GM12873 (cell line): ENCODE results near the gene SLC45A1.

Experiments used
- CTCF ChIP-seq: IDR thresholded peaks from 2 replicates; pipeline ENCODE4 v1.5.1; 2012; ENCODE audit warnings: low read depth, mild to moderate bottlenecking, moderate library complexity, low read length, control low read depth; ENCODE audit not compliant: insufficient read depth; ENCODE audit errors: missing control alignments

SLC45A1 gene

DNA sequence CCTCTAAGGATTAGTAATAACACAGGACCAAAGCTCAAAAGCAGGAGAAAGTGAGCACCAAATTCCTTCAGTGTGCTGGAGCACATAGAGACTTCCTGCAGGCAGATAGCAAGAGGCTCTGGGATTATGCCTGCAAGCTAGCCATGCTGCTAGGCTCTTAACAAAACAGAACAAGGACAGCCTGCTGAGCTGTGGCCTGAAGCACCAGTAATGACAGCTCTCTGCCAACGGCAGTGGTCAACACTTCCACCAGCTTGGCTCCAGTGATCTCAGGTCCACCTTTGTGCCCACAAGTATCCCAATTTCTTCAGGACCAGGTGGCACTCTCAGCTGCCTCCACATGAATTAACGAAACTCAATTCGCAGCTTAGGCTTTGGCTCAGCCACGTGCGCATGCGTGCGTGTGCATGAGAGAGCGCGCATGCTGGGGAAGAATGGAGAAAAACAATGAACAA is 64.2 kb downstream of the SLC45A1 start:
- no peak for TF ChIP-seq CTCF

DNA sequence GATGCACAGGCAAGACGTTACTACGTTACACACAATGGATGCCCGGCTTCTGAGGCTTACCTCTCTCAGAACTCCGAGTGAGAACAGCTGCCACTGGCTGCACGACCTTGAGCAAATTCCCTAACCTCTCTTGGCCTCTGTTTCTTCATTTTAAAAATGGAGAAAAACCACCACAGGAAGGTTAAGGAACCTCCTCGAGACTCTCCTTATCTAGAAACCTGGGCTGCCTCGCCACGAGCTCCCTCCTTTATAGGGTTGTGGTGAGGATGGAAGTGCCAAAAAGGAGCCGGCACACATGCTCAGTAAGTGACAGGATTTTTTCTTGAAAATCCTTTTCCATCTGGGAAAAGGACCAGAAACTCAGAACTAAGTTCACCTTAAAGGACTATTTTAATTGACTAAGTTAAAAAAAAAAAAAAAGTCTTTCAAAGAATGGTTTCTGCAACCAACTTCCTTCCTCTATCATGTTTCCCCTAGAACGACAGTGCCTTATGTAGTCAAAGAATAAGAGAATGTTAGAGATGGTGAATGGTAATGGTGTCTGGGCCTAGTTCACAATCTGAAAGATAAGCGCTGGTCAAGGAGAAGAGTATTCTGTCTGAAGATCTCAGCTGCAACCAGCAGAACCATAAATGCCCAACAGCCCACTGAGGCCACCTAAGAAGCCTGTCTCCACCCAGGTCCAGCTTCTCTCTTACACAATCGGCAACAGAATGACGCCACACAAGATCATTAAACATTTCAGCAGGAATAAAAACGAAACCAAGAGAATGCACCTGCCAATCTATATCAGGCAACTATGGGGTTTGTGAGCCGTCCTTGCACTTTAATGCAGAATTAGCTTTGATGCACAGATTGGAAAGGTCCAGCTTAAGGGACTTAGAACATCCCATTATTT is 64.9 kb downstream of the SLC45A1 start:
- TF ChIP-seq CTCF, result no peak

- TF ChIP-seq CTCF, result no peak
Measured at GRCh38 chr1:8384088-8384487, 66.2 kb downstream of the SLC45A1 start.

DNA sequence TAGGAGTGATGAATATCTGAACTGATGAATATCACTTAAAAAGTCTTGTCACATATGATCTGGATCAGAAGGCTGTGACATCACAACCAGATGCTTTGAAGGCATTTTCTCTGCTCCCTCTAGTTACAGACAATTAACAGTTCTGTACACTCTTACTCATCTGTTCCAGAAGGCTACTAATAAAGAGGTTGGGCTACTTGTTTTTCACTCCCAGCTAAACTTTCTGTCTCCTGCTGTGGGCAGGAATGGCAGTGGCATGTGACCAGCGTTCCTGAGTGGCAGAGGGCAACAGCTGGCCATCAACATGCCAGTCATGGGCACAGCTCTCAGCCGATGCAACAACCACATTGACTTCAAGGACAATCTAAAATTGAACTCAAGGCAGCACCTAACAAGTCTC is 66.7 kb downstream of the SLC45A1 start:
- TF ChIP-seq CTCF, result no peak

- no peak for TF ChIP-seq CTCF
Measured at GRCh38 chr1:8386247-8386646, 68.3 kb downstream of the SLC45A1 start.

- TF ChIP-seq CTCF, result no peak
Measured at GRCh38 chr1:8388732-8389562, 71.0 kb downstream of the SLC45A1 start.

- no peak for TF ChIP-seq CTCF
Measured at GRCh38 chr1:8389958-8390535, 72.1 kb downstream of the SLC45A1 start.
